NCI-H2107 (cell line): ENCODE results near the gene CCDC136.

Experiments used
- DNase-seq: peaks from one replicate; lab custom pipeline; 2025; lab: John Stamatoyannopoulos, UW

CCDC136 gene

DNA sequence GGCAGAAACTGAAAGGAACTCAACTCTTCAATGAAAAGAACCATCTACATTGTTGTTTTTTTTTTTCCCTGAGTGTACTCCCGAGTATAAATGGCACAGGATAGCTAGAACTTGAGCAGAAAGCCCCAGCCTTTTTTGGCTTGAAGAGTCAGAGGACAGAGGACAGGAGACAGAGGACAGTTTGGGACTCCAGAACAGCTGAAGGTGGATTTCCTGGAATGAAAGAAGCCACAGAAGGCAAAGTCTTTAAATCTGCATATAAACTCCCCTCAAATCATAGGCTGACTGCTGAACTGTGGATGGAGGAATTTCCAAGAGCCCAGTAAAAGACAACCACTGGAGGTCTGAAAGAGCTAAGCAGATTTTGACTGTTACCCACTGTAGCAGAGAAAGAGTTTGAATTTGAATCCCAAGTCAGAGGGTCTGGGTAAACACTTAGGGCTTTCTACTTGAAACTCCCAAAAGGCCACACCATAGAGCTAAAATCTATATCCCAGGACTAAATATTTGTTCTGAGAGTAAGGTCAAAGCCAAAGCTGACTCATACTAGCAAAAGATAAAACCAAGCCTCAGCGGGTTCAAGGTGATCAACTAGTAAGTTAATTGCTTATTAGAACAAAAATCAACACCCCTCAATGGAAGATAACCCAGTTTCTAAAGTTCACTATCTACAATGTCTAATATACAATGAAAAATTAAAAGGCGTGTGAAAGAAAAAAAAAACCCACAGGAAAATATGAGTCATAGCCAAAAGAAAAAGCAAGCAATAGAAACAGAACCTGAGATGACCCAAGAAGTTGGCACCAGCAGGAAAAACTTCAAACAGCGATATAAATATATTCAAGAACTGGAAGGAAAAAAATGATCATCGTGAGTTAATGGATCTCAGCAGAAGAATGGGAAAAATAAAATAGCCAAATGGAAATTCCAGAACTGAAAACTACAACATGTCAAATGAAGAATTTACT is 14.3 kb upstream of the CCDC136 start:
- DNase-seq = no peak

DNA sequence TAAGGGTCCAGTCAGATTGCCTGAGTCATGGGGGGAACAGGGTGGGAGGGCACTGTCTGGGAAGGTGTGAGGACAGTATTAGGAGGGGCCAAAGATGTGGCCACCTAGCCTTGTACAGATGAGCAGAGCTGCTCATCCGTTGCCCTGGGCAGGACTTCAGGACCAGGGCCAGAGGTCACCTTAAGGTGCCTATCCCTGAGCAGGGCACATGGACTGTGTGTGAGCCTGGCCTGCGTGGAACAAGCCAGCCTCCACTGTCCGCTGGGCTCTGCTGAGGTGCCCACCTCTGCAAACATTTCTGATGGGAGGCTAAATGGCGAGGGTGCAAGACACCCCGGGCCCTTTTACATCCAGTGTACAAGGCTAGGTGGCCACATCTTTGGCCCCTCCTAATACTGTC is 12.8 kb upstream of the CCDC136 start:
- no peak for DNase-seq

DNA sequence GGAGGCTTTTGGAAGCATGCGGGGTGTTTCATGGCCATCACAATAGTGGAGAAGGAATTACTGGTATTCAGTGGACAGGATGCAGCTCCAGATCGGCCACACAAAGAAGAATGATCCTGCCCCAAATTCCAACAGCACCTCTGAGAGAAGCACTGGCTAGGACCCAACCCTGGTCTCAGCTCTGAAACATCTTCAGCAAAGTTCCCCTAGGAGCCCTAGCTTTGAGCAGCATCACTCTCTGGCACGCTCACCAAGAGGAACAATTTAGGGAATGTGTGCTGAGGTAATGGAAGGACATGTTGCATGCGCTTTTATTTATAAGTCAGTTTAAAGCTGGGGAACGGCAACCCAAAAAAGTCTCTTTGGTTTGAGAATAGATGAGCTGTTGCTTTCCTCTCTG is 10.6 kb upstream of the CCDC136 start:
- no peak for DNase-seq

DNA sequence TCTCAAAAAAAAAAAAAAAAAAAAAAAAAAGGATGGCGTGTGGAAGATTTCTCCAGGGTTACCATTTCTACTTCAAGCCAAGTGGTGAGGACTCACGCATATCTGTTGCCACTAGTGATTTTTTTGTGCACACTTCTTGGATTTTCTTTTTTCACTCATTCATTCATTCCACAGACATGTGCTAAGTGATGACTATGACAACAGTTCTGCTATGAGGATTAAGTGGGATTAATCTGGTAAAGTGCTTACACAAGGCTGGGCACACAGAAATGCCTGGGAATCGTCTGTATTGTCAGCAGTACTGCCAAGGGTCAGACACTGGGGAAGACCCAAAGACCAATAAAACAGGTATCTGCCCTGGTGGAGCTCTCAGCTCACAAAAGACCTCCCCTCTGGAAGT is 9.9 kb upstream of the CCDC136 start:
- no peak for DNase-seq

DNA sequence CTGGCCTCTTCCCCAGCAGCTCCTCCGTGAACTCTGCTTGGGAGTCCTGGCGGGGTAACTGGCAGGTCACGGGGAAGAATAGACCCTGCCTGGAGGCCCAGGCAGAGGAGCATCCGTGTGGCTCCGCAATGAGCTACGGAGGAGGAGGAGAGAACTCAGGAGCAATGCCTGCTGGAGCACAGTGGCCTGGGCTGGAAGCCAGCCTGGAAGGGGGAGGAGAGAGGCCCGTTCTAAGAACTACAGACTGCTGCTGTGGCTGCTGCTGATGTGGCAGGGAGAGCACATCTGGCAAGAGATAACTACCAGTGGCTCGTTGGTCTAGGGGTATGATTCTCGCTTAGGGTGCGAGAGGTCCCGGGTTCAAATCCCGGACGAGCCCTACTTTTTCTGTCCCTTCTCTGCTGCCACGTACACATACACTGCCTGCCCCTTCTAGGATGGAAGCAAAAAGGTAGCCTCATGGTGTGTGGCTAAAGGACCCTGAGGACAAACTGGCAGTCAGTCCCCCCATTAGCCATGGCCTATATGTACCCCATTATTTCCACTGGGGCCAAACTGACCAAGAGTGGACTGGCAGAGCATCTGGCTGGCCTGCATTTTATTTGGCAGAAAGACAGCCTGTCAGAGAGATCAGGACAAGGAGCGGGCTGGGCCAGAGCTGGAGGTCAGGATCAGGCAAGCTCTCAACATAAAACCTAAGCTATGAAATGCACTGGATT is 8.5 kb upstream of the CCDC136 start:
- no peak for DNase-seq

DNA sequence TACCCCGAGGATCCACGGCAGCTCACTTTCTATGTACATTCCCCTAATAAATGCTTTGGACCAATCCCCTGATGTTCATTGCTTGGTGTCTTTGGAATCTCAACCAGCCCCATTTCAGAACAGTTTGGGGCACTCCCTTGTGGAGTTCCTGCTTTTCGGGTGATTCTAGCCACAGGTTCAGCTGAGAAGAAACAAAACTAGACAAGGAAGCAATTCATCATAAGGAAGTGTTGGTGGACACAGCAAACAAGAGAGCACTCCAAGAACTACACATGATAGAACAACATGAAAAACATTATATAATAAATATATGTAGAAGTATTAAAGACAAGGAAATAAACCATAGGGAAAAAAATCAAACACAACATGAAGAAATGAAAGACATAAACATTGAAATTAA is 6.0 kb upstream of the CCDC136 start:
- DNase-seq = no peak

DNA sequence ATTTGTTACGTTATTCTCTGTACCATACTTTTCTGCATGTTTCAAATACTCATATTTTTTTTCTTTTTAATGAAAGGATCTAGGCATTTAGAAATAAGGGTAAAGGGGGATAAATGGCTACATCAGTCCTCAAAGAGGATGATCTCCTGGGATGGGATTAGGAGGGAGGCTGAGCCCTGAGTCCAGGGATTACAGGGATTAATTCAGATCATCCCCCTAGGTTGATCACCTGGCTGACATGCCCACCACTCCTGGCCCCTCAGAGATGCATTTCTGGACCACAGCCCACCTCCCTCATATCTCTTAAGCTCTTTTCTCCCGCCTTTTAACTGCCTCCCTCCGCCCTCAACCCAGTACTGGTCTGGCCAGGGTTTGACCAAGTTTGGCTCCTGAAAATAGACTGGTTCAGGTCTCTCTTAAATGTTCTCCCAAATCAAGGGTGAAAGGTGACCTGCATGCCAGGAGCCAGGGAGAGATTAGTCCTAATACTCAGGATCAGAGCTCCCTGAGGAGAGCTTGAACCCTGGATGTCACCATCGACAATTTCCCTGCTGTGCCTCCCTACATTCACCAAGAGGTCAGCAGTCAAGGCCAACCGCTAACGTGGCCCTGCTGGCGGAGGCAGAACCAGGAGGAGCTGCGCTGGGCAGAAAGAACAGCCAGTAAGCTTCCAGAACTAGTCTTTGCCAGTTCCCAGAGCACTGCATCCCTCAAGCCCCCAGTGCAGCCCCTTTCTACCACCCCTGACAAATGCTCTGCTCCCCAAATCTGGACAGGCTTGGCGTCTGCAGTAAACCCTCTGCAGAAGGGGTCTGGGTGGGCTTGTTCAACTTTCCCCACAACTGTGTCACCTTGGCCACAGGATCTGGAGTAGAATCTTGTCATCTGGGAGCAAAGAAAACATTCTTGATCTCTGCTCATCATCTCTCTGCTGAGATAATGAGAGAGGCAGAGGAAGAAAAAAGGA is 3.0 kb upstream of the CCDC136 start:
- no peak for DNase-seq

DNA sequence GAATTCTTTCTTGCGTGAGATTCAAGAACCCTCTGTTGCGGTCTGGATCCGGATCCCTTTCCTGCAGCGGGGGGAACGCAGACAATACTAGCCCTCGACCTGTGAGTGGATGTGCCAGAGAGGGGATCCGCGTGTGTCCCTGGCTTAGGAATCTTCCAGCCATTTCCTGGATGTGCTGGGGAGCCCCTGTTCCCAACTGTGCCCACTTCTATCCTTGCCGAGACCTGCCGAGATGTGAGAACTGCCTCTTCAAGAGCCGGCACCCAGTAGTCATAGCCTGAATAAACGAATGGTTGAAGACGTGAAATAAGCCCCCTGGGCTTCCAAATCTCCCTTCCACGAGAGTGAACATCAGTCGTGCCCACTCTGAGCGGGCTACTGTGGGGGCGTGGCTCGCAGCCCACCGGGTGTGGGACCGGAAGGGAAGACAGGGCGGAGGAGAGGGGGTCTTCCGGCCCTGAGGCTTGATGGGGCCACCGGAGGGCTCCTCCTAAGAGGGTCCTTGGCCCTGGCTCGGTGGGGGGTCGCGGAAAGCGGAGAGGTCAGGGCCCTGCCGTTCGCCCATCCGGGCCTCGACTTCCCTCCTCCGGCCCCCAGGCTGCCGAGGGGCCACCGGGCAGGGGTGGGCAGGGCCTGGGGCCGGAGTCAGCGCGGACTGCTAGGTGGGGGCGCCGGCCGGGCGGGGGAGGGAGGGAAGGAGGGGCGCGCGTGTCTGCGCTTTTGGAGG is 1.3 kb upstream of the CCDC136 start:
- no peak for DNase-seq

DNA sequence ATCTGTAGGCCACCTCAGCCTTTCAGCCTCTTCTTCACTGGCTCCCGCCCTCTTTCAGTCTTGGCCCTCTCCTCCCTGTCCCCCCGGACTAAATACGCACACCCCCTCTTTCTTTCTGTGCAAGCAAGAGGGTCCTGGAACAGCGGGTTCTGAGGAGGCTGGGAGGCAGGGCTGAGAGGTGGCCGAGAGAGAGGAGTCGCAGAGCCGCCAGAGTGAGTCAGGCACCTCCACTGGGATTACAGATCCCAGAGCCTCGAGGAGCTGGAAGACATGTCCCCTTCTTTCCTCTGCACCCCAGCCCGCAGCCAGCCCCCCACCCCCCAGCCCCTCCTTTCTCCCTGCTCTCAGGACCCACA is 182 bp downstream of the CCDC136 start:
- no peak for DNase-seq

DNA sequence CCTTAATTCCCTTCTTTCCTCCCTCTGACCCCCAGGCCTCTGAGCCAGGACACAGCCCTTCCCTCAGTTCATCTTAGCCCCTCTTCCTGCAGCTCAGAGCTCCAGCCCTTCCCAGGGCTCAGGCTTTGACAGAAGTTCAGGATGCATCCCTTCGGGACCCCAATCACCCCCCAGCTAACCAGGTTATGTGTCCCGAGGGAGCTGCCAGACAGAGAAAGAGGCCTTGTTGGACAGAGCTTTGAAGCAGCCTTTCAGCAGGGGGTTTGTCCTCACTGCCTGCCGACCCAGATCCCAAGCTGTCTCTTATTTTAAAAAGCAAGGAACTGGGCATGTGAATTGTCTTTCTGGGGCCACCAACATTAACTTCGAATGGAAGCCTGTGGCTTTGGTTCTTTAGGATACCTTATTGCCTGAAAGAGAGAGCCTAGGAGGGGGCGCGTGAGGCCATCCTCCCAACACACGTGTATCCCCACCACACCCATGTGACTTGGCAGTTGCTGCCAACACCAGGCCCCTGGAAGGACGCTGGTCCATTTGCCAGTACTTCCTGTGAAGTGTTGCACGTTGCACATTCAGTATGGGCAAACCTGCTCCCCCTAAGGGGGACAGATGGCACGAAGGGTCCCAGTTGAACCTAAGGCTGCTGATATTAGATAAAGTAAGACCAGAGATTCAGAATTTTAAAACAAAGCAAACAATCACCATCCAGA is 858 bp downstream of the CCDC136 start:
- DNase-seq = no peak

DNA sequence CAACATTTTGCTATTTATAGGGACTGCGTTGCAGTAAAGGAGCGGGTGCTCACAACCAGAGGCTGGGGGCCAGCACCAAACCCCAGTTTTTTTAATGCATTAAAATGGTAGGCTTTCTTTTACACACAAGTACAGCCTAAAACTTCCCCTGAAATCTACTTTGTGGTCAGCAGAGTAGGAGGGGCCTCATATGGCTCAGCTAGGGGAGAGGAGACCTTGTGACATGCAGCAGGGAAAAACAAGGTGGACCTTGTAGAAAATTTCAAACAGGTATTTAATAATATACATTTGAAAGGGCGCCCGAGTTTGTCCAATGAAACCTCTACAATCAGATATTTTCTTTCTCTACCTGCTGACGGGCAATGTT is 1.4 kb downstream of the CCDC136 start:
- DNase-seq = no peak

DNA sequence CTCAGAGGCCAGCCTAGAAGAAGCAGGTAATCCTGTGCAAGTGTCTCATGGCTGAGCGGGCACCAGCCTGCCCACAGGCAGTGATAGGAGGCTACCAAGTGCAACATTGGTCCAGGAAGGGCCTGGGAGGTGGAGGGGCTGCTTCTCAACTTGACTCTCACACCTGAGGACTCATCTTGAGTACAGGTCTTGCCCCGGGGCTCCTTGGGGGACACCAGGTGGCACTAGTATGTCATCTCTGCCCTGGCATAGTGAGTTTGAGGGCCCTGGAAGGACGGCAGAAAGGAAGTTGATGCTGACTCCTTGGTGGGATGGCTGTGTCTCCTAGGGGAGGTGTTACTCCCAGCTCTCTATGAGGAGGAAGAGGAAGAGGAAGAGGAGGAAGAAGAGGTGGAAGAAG is 2.3 kb downstream of the CCDC136 start:
- DNase-seq = no peak

DNA sequence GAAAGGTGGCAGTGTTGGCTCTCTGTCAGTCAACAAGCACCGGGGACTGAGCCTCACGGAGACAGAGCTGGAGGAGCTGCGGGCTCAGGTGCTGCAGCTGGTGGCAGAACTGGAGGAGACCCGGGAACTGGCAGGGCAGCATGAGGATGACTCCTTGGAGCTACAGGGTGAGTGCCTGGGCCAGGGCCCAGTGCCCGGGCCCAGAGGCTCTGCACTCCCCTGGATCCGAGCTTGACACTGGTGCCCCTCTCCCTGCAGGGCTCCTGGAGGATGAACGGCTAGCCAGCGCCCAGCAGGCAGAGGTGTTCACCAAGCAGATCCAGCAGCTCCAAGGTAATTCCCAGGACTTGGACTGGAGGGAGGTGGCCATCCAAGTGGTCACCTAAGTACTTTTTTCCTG is 2.7 kb downstream of the CCDC136 start:
- DNase-seq = no peak

DNA sequence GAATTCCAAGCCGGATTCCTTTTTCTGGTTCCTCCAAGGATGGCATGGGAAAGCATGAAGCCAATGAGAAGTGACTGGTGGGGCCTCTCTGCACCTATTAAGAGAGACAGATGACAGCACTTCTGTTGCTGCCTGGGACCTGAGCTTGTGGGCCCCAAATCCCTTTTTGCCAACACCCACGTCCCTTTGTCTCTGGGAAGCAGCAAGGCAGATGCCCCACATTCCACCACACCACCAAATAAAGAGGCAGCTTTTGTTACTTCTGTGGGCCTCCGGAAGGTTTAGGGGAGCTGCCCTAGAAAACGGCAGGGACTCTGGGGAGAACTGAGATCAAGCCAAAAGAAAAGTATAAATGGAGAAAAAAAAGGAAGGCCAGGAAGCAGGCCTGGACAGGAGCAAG is 3.4 kb downstream of the CCDC136 start:
- DNase-seq = no peak

DNA sequence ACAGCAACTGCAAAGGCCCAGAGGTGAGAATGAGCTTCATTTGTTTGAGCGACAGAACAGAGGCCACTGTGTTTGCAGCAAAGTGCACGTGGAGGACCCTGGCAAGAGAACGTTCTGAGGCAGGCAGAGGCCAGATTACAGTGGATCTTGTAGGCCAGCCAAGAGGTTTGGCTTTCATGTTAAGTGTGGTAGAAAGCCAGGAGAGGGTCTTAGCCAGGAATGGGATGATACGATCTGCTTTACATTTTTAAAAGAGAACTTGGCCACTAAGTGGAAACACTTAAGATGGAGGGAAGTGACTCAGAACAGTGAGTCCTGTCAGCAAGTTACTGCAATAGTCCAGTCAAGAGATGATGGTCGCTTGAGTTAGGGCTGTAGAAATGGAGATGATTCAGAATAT is 4.6 kb downstream of the CCDC136 start:
- DNase-seq = no peak

DNA sequence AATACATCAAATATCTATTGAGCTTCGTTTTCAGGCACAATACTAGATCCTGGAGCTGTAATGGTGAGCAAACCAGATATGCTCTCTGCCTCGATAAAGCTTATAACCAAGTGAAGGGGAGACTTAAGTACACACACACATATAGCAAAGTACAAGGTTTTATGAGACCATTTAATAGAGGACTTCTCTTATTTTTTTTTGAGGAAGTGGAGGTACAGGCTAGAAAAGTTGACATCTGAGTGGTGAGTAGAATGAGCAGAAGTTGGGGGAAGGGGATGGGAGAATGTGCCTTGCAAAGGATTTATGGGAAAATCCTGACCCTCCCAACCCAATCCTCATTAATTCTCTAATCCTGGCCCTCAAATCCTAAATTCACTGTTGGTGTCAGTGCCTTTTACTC is 7.7 kb downstream of the CCDC136 start:
- DNase-seq = no peak

DNA sequence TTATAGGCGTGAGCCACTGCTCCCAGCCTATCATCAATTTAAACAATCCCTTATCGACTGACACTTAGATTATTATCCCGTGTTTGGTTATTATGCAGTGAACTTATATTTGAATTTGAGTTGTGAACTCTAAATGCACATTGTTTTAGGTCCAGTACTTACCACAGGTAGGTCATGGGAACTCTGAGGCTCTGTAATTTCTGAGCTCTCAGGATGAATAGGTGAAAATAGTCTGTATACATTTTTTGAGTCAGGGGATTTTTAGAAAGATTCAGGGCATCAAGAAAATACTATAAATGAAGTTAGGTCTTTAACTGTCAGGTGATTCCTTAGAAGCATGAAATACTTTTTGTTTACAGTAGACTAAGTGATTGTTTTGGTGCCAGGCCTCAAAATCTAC is 8.8 kb downstream of the CCDC136 start:
- no peak for DNase-seq

DNA sequence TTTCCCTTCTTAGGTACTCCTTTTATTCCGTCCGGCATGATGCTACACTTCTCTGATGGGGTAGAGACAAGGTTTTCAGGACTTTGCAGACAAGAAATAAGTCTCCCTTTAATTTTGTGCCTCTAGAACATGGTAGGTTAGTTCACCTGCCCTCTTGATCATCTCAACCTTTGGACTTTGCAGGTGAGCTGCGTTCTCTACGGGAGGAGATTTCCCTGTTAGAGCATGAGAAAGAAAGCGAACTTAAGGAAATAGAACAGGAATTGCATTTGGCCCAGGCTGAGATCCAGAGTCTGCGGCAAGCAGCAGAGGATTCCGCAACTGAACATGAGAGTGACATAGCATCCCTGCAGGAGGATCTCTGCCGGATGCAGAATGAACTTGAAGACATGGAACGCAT is 9.2 kb downstream of the CCDC136 start:
- no peak for DNase-seq

DNA sequence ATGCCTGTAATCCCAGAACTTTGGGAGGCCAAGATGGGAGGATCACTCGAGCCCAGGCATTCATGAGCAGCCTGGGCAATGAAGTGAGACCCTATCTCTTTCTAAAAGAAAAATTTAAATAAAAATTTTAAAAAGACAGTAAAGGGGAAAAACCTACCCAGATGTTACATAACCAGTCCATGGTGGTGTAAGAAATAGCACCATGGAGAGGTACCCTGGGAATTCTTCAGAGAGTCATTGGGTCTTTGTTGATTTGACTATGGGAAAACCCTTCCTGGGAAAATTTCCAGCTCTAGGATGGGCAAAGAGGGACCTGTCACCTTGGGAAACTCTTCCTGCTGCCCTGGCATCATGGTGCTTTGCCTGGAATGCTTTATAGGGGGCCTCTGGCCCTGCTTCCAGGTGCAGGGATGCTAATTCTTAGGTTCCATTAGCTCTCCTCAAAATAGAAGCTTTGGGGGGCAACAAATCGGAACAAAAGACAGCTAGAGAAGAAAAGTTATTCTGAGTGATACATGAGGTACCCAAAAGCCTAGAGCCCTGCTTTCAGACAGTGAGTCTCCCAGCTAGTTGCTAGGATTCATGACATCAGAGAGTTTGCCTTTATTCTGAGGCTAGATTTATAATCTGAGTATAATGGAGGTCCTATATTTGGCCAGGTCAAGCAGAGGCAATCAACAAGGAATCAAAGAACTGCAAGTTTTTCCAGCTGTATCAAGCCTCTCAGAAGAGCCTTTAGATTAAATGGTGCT is 10.1 kb downstream of the CCDC136 start:
- no peak for DNase-seq

DNA sequence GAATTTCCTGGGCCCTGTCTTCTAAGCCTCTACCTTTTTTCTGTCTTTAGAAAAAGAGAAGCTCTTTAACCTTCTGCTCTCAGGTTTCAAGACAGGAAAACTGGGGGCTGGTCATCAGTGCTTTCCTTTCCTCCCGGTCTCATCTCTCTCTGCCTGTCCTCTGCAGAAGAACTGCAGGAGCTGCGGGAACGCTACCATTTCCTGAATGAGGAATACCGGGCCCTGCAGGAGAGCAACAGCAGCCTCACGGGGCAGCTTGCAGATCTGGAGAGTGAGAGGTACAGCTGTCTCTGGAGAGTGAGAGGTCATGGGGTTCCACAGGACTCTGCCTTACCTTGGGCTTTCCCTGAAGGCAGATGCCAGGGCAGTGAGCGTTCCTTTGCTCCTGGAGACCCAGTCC is 12.7 kb downstream of the CCDC136 start:
- DNase-seq = no peak
